ENCODE measurements around the gene MSH3.

- TF ChIP-seq CTCF (IDR thresholded peaks at IDR 0.05) (no peak), POLR2A (IDR thresholded peaks at IDR 0.05) (no peak)
These were observed 25.2 kb upstream of the MSH3 start for GRCh38 chr5:80629281-80629680.
